Measurements from ENCODE around the gene PRTN3.

The PRTN3 gene

DNA sequence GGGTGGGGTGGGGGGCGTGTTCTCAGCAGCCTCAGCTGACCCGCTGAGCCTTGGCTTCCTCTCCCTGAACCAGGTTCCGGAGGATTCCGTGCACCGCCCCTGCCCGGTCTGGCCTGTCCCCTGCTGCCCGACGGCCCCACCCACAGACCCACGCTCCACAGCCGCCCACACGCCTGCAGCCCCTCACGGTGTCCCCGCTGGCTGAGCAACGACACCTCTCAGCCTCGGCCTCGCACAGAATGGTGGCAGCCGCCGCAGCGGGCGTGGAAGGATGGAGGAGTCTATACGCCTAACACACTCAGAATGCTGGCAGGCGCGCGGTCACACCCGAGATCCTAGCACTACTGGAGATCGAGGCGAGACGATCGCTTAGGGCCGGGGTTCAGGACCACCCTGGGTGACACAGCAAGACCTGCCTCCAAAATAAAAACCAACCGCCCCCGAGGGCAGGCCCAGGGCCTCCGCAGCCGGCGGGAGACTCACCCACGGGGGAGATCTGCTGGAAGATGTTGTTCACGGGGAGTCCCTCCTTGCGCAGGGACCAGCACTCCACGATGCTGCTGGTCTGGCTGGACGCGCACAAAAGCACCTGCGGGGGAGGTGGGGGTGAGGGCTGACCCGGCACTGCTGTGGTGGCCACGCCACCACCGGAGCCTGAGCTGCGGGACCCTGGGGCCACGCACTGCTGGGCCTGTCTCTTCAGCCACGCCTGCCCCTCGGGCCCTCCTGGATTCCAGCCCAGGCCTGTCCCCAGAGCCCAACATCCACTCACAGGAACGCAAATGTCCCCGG is 43.8 kb downstream of the PRTN3 start:
- DNase-seq (ENCODE audit: low read depth), result no peak
- TF ChIP-seq, protein P1, sequence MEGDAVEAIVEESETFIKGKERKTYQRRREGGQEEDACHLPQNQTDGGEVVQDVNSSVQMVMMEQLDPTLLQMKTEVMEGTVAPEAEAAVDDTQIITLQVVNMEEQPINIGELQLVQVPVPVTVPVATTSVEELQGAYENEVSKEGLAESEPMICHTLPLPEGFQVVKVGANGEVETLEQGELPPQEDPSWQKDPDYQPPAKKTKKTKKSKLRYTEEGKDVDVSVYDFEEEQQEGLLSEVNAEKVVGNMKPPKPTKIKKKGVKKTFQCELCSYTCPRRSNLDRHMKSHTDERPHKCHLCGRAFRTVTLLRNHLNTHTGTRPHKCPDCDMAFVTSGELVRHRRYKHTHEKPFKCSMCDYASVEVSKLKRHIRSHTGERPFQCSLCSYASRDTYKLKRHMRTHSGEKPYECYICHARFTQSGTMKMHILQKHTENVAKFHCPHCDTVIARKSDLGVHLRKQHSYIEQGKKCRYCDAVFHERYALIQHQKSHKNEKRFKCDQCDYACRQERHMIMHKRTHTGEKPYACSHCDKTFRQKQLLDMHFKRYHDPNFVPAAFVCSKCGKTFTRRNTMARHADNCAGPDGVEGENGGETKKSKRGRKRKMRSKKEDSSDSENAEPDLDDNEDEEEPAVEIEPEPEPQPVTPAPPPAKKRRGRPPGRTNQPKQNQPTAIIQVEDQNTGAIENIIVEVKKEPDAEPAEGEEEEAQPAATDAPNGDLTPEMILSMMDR (conservative IDR thresholded peaks at IDR 0.05; ENCODE audit: low read length), result no peak
- H3K4me3 ChIP-seq (ENCODE audit: low read length), result no peak overlapping the region

DNA sequence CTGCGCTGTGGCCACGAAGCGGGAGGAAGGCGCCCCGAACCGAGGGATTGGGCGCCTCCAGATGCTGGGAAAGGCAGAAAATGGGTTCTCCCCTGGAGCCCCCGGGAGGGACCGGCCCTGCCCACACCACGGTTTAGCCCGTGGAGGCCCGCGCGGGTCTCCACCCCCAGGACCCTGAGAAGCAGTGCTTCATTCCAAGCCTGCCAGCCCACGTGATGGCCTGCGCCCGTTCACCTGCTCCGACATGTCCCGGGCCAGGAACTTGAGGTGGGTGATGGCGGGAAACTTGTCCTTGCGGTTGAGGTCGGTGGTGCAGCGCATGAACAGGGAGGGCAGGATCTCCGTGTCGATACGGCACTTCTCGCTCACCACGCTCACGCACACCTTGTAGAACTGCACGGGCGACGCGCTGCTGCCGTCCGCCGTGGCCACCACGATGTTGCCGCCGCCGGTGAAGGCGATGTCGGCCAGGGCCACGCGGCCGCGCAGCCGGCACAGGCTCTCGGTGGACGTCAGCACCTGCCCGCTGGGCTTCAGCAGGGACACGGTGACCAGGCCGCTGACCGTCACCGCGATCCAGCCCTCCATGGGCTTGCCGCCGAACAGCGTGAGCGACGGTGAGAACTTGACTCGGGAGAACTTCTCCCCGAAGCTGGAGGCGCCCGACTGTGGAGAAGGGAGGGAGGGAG is 44.9 kb downstream of the PRTN3 start:
- DNase-seq (ENCODE audit: low read depth), result no peak
- TF ChIP-seq, protein P1 (conservative IDR thresholded peaks at IDR 0.05; ENCODE audit: low read length), result no peak
- no peak overlapping the region for H3K4me3 ChIP-seq (ENCODE audit: low read length)

DNA sequence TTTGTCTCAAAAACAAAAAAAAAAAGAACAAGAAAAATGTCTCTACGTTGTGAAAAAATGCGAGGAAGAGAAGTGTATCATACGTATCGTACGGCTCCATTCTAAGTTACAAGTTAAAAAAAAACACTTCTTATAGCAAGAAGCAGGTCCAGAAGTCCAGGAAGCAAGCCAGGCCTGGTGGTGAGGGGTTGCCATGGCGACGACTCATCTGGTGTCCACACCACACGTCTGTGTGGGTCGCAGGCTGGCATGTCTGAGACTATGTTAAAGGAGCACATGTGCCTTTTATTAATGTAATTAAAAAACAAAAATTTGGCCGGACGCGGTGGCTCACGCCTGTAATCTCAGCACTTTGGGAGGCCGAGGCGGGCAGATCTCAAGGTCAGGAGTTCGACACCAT is 46.3 kb downstream of the PRTN3 start:
- TF ChIP-seq, protein P1 (conservative IDR thresholded peaks at IDR 0.05; ENCODE audit: low read length), result no peak
- peak; percentile 86 for DNase-seq (ENCODE audit: low read depth)
- no peak overlapping the region for H3K4me3 ChIP-seq (ENCODE audit: low read length)

DNA sequence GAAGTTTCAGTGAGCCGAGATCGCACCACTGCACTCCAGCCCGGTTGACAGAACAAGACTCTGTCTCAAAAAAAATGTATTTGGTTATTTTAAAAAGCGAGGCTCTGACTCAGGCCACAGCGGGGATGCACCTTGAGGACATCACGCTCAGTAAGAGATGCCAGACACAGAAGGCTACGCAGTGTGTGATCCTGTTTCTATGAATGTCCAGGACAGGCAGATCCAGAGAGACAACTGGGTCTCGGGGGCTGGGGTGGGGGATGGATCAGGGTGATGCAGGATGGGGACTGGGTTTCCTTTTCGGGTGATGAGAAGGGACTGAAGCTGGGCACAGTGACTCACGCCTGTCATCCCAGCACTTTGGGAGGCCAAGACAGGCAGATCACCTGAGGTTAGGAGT is 46.8 kb downstream of the PRTN3 start:
- no peak for DNase-seq (ENCODE audit: low read depth)
- no peak overlapping the region for H3K4me3 ChIP-seq (ENCODE audit: low read length)
- TF ChIP-seq, protein P1 (conservative IDR thresholded peaks at IDR 0.05; ENCODE audit: low read length), result no peak

DNA sequence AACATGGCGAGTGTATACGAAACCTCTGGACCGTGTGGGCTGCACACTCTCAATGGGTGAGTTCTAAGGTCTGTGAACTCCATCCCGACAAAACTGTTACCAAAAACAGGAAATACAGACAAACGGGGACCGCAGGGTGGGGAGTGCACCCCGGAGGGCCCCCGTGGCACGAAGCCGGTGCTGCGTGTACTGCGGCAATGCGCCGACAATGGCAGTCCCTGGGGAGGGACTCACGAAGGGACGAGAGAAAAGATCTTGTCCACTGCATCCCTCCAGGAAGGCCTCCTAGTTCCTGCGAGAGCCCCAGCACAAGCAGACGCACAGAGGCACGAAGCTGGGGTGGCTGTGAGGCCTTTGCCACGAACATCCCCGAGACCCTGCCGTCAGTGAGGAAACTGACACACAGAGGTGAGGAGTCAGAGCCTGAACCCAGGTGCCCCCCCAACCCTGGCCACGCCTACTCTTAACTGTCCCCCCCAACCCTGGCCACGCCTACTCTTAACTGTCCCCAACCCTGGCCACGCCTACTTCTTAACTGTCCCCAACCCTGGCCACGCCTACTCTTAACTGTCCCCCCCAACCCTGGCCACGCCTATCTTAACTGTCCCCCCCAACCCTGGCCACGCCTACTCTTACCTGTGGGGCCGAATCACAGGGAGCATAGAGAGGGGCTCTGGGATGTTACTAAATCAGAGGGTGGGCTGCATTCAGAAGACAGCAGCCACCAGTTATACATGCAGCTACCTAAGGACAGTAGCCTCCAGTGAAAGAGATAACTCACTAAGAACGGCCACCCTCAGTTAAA is 48.0 kb downstream of the PRTN3 start:
- no peak for DNase-seq (ENCODE audit: low read depth)
- H3K4me3 ChIP-seq (ENCODE audit: low read length), result no peak overlapping the region
- TF ChIP-seq, protein P1 (conservative IDR thresholded peaks at IDR 0.05; ENCODE audit: low read length), result no peak

DNA sequence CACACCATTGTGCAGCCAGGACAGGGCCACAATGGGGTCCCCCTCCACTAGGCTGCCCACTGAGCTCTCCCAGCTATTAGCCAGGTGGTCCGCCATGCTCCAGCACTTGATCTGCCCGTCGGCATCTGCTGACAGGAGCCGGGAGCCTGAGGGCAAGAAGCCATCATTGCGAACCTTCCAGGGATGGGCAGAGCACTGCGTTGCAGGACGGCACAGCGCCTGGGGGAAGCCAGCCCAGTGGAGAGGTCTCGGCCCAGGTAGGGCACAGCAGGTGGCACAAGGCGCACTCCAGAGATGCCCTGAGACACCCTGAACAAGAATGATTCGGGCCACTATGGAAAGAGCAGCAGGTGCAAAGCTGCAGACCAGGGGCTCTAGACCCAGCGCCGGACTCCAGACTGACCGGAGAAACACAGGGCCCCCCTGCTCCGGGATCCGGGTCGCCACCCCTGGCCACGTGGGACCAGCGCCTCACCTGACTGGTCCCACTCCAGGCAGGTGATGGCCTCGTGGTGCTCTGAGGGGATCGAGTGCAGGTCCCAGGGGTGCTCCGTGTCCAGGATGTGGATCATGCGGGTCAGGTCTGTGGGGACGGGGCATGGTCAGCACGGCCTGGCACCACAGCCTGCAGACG is 49.0 kb downstream of the PRTN3 start:
- H3K4me3 ChIP-seq (ENCODE audit: low read length), result no peak overlapping the region
- no peak for DNase-seq (ENCODE audit: low read depth)
- TF ChIP-seq, protein P1 (conservative IDR thresholded peaks at IDR 0.05; ENCODE audit: low read length), result no peak

All from AG10803 (cell line).